NCI-H128 (cell line): ENCODE data around the gene GYPC.
"Not testable (repeated sequence)": the region's sequence is repeated elsewhere in the genome, so short reads cannot be mapped to it uniquely, and the experiment has no call there.

ENCODE experiments used
- DNase-seq: peaks from one replicate; lab custom pipeline; 2025; ENCODE audit not compliant: unreplicated experiment; lab: John Stamatoyannopoulos, UW

GYPC gene, protein sequence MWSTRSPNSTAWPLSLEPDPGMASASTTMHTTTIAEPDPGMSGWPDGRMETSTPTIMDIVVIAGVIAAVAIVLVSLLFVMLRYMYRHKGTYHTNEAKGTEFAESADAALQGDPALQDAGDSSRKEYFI

GRCh38 chr2:126655500-126656430 lies at the start of gene GYPC:
GYPC (plus strand) TSS chr2:126656158; CDS start chr2:126656264, 106 bp downstream.
- no peak for DNase-seq

GRCh38 chr2:126614524-126615227 lies 41.3 kb upstream of the GYPC start:
- no peak for DNase-seq

GRCh38 chr2:126616606-126617069 lies 39.3 kb upstream of the GYPC start:
- DNase-seq: no peak

- DNase-seq: no peak
Observed at GRCh38 chr2:126620302-126620701, 35.7 kb upstream of the GYPC start.

DNA sequence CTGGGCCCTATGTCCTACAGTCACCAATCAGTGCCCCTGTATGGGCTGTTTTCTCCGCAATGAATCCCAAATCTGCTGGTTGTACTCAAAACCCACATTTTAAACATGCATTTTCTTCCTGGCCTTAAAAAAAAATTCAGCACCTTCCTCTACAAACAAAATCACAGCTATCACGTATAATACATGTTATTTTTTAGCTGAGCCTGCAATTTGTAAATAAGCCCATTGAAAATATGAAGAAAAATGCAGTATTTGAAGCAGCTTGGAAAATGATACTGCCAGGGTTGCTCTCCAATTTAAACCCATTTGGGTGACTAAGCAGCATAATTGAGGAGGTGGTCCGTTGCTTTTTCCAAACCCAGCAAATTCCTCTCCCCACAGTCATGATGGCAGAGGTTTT lies 33.0 kb upstream of the GYPC start:
- no peak for DNase-seq

GRCh38 chr2:126627643-126628042 lies 28.3 kb upstream of the GYPC start:
- no peak for DNase-seq

DNA sequence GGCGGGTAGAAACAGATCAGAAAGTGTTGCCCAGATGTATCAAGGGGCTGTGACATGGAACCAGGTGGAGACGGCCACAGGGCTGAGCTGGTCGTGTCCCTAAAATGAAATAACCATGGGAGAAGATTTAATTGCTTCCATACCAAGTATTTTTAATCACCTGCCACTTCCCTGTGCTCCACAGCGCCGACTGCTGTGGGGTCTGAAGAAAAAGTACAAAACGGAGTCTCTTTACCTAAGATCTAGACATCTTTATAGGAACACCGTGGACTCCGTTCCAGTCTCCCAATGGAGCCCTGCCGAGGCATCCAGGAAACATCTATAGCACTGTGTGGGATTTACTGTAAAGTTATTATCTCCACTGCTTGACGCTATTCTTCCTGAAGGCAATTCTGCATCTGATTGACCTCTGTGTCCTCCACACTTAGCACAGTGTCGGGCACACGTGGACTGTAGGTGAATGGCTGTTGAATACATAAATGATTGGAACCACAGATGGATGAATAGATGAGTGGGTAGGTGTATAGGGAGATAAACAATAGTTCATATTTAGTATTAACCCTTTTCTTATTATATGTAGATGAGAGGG lies 21.6 kb upstream of the GYPC start:
- no peak for DNase-seq

DNA sequence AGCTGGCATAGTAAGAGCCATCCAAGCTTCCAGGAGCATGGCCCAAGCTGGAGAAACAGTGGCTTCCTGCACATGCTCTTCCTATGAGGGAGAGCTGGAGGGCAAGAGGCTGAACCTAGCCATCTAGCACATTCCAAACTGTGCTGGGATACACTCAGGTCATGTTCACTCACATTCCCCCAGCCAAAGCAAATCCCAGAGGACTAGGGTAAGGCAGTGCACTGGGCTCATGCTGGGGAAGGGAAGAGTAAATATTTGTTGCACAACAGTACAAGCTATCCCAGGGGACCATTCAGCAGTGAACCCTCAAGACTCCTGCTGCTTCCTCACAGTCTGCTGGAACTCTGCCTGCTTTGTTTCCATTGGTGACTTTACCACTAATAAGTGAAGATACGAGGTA lies 20.7 kb upstream of the GYPC start:
- no peak for DNase-seq

GRCh38 chr2:126635736-126636135 lies 20.2 kb upstream of the GYPC start:
- DNase-seq: no peak

DNA sequence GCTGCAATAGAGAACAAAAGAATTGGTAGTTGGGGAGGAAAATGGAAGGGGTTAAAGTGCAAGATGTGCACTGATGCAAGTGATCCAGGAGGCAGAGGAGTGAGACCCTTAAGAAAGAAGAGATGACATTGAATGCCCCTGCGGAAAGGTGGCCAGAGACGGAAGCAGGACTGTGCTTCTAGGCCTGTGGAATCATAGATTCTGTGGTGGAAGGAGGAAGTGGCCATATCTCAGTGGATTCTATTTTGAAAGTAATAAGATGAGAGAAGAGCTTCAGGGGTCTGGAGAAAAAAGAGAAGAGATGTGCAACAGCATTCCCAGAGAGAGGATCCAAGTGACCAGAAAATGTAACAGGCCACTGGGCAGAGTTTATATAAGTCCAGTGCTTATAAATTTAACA lies 18.6 kb upstream of the GYPC start:
- DNase-seq: no peak

DNA sequence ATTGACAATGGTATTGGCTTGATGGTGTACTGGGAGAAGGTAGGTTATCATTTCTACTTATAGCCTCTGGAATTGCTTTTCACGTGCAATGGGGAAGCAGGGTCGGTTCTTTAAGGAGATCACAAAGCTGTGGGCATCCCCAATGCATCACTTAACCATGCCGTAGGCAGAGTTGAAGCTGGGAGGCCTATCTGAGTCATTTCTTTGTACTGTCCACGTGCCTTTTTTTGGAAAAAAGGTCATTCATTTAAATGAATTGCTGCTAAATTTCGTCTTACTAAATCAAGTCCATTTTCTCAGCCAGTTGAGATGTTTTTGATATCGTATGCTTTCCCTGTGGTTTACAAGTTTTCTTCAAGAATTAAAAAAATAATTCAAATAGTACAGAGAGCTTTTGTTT lies 17.2 kb upstream of the GYPC start:
- DNase-seq: no peak

DNA sequence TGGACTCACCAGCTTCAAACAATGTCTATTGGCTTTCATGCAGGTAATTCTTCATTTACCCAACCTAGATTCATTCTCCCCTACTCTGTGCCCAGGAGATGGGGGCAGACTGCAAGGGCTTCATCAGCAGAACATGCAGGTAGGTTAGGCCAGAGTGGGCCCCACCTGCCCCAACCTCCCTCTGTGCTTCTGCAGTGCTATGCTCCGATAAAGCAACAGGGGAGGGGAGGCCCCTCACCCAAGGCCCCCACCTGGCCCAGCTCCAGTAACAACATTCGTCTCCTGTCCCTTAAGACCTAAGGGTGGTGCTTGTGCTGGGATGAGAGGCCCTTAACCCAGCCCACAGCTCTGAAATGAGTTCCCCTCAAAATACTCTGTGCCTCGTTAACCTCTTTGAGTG lies 16.7 kb upstream of the GYPC start:
- no peak for DNase-seq

DNA sequence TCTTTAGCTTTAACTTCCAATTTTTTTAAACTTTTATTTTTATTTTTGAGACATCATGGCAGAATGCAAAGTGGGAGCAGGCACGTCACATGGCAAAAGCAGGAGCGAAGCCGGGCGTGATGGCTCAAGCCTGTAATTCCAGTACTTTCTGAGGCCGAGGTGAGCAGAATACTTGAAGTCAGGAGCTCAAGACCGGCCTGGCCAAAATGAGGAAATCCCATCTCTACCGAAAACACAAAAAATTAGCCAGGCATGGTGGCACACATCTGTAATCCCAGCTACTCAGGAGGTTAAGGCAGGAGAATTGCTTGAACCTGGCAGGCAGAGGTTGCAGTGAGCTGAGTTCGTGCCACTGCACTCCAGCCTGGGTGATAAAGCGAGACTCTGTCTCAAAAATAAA lies 14.7 kb upstream of the GYPC start:
- not testable (repeated sequence) for DNase-seq

- DNase-seq: no peak
Observed at GRCh38 chr2:126642031-126642430, 13.9 kb upstream of the GYPC start.

- no peak for DNase-seq
Observed at GRCh38 chr2:126643431-126643830, 12.5 kb upstream of the GYPC start.

GRCh38 chr2:126643972-126644371 lies 12.0 kb upstream of the GYPC start:
- DNase-seq: no peak

GRCh38 chr2:126644630-126645191 lies 11.2 kb upstream of the GYPC start:
- DNase-seq: no peak

GRCh38 chr2:126645211-126645618 lies 10.7 kb upstream of the GYPC start:
- no peak for DNase-seq

DNA sequence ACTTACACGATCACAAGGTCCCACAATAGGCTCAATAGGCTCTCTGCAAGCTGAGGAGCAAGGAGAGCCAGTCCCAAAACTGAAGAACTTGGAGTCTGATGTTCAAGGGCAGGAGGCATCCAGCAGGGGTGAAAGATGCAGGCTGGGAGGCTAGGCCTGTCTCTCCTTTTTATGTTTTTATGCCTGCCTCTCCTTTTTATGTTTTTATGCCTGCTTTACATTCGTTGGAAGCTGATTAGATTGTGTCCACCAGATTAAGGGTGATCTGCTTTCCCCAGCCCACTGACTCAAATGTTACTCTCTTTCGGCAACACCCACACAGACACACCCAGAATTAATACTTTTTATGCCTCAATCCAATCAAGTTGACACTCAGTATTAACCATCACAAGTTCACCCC lies 9.9 kb upstream of the GYPC start:
- DNase-seq: no peak

GRCh38 chr2:126647714-126648344 lies 8.1 kb upstream of the GYPC start:
- DNase-seq: not testable (repeated sequence)

DNA sequence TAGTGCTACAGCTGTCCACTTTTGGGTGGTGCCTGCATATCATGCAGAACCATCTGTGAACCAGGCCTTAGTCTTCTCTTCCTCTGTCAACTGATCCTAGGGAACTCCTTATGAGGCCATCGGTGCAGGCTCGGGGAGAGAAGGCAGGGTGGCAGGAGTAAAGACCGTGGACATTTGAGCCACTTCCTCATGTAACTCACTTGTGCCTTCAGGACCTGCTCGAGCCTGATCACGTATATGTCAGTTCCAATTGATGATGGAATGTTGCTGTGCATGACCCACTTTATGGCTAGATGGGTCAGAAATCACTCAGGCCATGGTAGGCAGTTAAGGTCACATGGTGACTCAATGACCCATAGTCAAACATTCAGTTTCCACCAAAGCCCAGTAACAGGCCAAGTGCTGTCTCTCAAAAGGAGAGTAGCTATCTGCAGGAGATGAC lies 7.6 kb upstream of the GYPC start:
- DNase-seq: not testable (repeated sequence)
